ENCODE results near the gene ZNF423.

Gene ZNF423

GRCh38 chr16:49586466-49587450 is 269.2 kb downstream of the ZNF423 start:
- TF ChIP-seq, protein P1, sequence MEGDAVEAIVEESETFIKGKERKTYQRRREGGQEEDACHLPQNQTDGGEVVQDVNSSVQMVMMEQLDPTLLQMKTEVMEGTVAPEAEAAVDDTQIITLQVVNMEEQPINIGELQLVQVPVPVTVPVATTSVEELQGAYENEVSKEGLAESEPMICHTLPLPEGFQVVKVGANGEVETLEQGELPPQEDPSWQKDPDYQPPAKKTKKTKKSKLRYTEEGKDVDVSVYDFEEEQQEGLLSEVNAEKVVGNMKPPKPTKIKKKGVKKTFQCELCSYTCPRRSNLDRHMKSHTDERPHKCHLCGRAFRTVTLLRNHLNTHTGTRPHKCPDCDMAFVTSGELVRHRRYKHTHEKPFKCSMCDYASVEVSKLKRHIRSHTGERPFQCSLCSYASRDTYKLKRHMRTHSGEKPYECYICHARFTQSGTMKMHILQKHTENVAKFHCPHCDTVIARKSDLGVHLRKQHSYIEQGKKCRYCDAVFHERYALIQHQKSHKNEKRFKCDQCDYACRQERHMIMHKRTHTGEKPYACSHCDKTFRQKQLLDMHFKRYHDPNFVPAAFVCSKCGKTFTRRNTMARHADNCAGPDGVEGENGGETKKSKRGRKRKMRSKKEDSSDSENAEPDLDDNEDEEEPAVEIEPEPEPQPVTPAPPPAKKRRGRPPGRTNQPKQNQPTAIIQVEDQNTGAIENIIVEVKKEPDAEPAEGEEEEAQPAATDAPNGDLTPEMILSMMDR (IDR thresholded peaks at IDR 0.05; ENCODE audit: insufficient read depth, low read length, poor library complexity, severe bottlenecking): no peak
- DNase-seq (ENCODE audit: extremely low read depth, insufficient read length): no peak
- Histone ChIP-seq H3K27me3 (replicated peaks; ENCODE audit: control insufficient read depth, insufficient read depth, low read length) (peaks cover 2% of the 10 kb centered on the region; the same call in 1 of the 2 replicates), H3K4me3 (replicated peaks; ENCODE audit: low read depth, low read length) (no peak overlapping the region), H3K36me3 (ENCODE audit: control insufficient read depth, insufficient read depth, low read length) (no peaks in the 10 kb centered on the region)

GRCh38 chr16:49585143-49585832 is 270.6 kb downstream of the ZNF423 start:
- H3K4me3 ChIP-seq (replicated peaks; ENCODE audit: low read depth, low read length): no peak overlapping the region
- TF ChIP-seq, protein P1 (IDR thresholded peaks at IDR 0.05; ENCODE audit: insufficient read depth, low read length, poor library complexity, severe bottlenecking): no peak
- no peak for DNase-seq (ENCODE audit: extremely low read depth, insufficient read length)
- peaks cover 2% of the 10 kb centered on the region; the same call in 1 of the 2 replicates for H3K27me3 ChIP-seq (replicated peaks; ENCODE audit: control insufficient read depth, insufficient read depth, low read length)
- no peaks in the 10 kb centered on the region for H3K36me3 ChIP-seq (ENCODE audit: control insufficient read depth, insufficient read depth, low read length)

GRCh38 chr16:49583911-49584310 is 272.0 kb downstream of the ZNF423 start:
- H3K36me3 ChIP-seq (ENCODE audit: control insufficient read depth, insufficient read depth, low read length): no peaks in the 10 kb centered on the region
- TF ChIP-seq, protein P1 (IDR thresholded peaks at IDR 0.05; ENCODE audit: insufficient read depth, low read length, poor library complexity, severe bottlenecking): no peak
- H3K4me3 ChIP-seq (replicated peaks; ENCODE audit: low read depth, low read length): no peak overlapping the region
- peaks cover 2% of the 10 kb centered on the region; the same call in 1 of the 2 replicates for H3K27me3 ChIP-seq (replicated peaks; ENCODE audit: control insufficient read depth, insufficient read depth, low read length)
- DNase-seq (ENCODE audit: extremely low read depth, insufficient read length): no peak

DNA sequence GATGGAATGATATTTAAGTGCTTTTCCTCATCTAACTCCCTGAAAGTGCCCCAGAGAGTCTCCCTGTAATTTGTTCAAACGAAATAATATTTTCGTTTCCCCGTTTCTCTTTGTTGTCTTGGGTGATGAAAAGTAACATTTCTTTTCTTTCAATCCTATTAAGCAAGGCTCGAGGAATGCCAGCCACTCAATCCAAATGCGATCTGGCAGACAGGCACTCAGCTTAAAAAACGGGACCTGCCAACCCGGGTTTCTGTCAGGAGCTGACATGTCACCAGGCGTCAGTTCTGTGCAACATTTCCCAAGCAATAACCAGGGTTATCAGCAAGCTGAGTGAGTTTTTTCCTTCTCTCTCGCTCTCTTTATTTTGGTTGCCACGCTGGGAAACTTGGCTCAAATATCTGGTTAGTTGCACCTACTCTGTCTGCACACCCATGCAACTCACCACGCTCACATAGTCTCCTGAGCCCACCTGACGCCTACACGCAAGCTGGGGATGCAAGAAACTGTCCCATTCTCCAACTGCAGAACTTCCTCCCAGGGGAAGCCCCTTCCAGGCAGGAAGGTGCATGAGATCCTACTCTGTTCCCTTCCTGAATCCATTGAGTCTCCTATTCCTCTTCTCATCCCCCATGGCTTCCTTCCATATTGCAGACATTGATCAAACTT is 274.1 kb downstream of the ZNF423 start:
- no peaks in the 10 kb centered on the region for H3K36me3 ChIP-seq (ENCODE audit: control insufficient read depth, insufficient read depth, low read length)
- H3K27me3 ChIP-seq (replicated peaks; ENCODE audit: control insufficient read depth, insufficient read depth, low read length): no peaks in the 10 kb centered on the region; the same call in 1 of the 2 replicates
- TF ChIP-seq, protein P1 (IDR thresholded peaks at IDR 0.05; ENCODE audit: insufficient read depth, low read length, poor library complexity, severe bottlenecking): no peak
- no peak overlapping the region for H3K4me3 ChIP-seq (replicated peaks; ENCODE audit: low read depth, low read length)
- no peak for DNase-seq (ENCODE audit: extremely low read depth, insufficient read length)

DNA sequence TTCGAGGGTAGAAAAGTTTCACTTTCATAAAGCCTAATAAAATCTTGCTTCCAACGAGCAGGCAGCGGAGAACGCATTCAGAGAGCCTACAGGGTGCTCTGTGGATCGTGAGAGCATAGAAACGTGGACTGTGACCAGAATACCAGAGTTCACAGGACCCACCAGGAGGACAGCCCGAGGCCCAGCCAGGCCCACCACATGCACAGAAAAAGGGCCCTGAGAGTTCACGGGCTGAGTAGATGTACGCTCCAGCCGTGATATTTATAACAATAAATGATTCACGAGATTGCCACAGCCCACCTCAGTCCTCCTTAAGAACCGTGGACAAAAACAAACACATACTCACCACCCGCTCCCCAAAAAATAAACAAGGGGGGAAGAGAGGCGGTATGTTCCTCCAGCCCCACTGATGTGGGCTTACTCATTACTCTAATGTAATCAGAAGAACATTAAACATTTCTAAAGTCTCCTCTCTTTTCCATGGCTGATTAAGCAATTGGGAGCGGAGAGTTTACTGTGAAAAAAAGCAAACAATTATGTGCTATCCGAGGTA is 275.1 kb downstream of the ZNF423 start:
- H3K4me3 ChIP-seq (replicated peaks; ENCODE audit: low read depth, low read length): no peak overlapping the region
- no peak for DNase-seq (ENCODE audit: extremely low read depth, insufficient read length)
- H3K27me3 ChIP-seq (replicated peaks; ENCODE audit: control insufficient read depth, insufficient read depth, low read length): no peaks in the 10 kb centered on the region
- TF ChIP-seq, protein P1 (IDR thresholded peaks at IDR 0.05; ENCODE audit: insufficient read depth, low read length, poor library complexity, severe bottlenecking): no peak
- no peaks in the 10 kb centered on the region for H3K36me3 ChIP-seq (ENCODE audit: control insufficient read depth, insufficient read depth, low read length)
